ENCODE results near the gene SLC24A1. TPM values are rescaled to one million over a fixed set of nuclear protein-coding genes. Genes with fewer than 3 reads are reported as not detected.

SLC24A1 gene
- polyA plus RNA-seq, 1 donor = 12.1 TPM

GRCh38 chr15:65676123-65676522, 54.4 kb downstream of the SLC24A1 start:
- Histone ChIP-seq H3K4me3 (ENCODE audit: low read length) (no peak overlapping the region), H3K27me3 (ENCODE audit: control insufficient read depth, insufficient read depth, low read length) (no peaks in the 10 kb centered on the region), H3K4me1 (ENCODE audit: control insufficient read depth, insufficient read depth, low read length) (no peaks in the 10 kb centered on the region), H3K9me3 (ENCODE audit: control insufficient read depth, low read depth, low read length) (no peaks in the 10 kb centered on the region), H3K27ac (ENCODE audit: low read length) (no peak overlapping the region), H3K36me3 (ENCODE audit: control insufficient read depth, insufficient read depth, low read length) (peaks cover 12% of the 10 kb centered on the region)
- no peak for DNase-seq
- 100% methylated on average over 1 of the region's 2 CpGs for WGBS (ENCODE audit: insufficient coverage, low lambda C conversion rate)

GRCh38 chr15:65680544-65680943, 58.8 kb downstream of the SLC24A1 start:
- WGBS (ENCODE audit: insufficient coverage, low lambda C conversion rate) = no CpG with 5 or more reads among the region's 1 CpG
- Histone ChIP-seq H3K27me3 (ENCODE audit: control insufficient read depth, insufficient read depth, low read length) (no peaks in the 10 kb centered on the region), H3K27ac (ENCODE audit: low read length) (no peak overlapping the region), H3K9me3 (ENCODE audit: control insufficient read depth, low read depth, low read length) (peaks cover 5% of the 10 kb centered on the region), H3K4me3 (ENCODE audit: low read length) (no peak overlapping the region), H3K4me1 (ENCODE audit: control insufficient read depth, insufficient read depth, low read length) (no peaks in the 10 kb centered on the region), H3K36me3 (ENCODE audit: control insufficient read depth, insufficient read depth, low read length) (no peaks in the 10 kb centered on the region)
- no peak for DNase-seq

GRCh38 chr15:65682404-65682911, 60.7 kb downstream of the SLC24A1 start:
- H3K4me1 ChIP-seq (ENCODE audit: control insufficient read depth, insufficient read depth, low read length) = no peaks in the 10 kb centered on the region
- WGBS (ENCODE audit: insufficient coverage, low lambda C conversion rate) = 100% methylated on average over 2 of the region's 2 CpGs
- H3K36me3 ChIP-seq (ENCODE audit: control insufficient read depth, insufficient read depth, low read length) = no peaks in the 10 kb centered on the region
- H3K4me3 ChIP-seq (ENCODE audit: low read length) = no peak overlapping the region
- no peak overlapping the region for H3K27ac ChIP-seq (ENCODE audit: low read length)
- DNase-seq = no peak
- no peaks in the 10 kb centered on the region for H3K27me3 ChIP-seq (ENCODE audit: control insufficient read depth, insufficient read depth, low read length)
- peaks cover 5% of the 10 kb centered on the region for H3K9me3 ChIP-seq (ENCODE audit: control insufficient read depth, low read depth, low read length)

- WGBS (ENCODE audit: insufficient coverage, low lambda C conversion rate) = 100% methylated on average over 1 of the region's 1 CpG
Measured at GRCh38 chr15:65688462-65688861, 66.7 kb downstream of the SLC24A1 start.

GRCh38 chr15:65690173-65690572, 68.4 kb downstream of the SLC24A1 start:
- Histone ChIP-seq H3K9me3 (ENCODE audit: control insufficient read depth, low read depth, low read length) (no peaks in the 10 kb centered on the region), H3K27ac (ENCODE audit: low read length) (no peak overlapping the region), H3K4me3 (ENCODE audit: low read length) (no peak overlapping the region), H3K36me3 (ENCODE audit: control insufficient read depth, insufficient read depth, low read length) (peaks cover 28% of the 10 kb centered on the region), H3K4me1 (ENCODE audit: control insufficient read depth, insufficient read depth, low read length) (no peaks in the 10 kb centered on the region), H3K27me3 (ENCODE audit: control insufficient read depth, insufficient read depth, low read length) (no peaks in the 10 kb centered on the region)
- DNase-seq = no peak
- WGBS (ENCODE audit: insufficient coverage, low lambda C conversion rate) = no CpG with 5 or more reads among the region's 1 CpG

More at GRCh38 chr15:65688462-65688861, 66.7 kb downstream of the SLC24A1 start:
- Histone ChIP-seq H3K4me1 (ENCODE audit: control insufficient read depth, insufficient read depth, low read length) (no peaks in the 10 kb centered on the region), H3K4me3 (ENCODE audit: low read length) (no peak overlapping the region), H3K27ac (ENCODE audit: low read length) (no peak overlapping the region), H3K36me3 (ENCODE audit: control insufficient read depth, insufficient read depth, low read length) (peaks cover 26% of the 10 kb centered on the region), H3K9me3 (ENCODE audit: control insufficient read depth, low read depth, low read length) (peaks cover 5% of the 10 kb centered on the region), H3K27me3 (ENCODE audit: control insufficient read depth, insufficient read depth, low read length) (no peaks in the 10 kb centered on the region)
- DNase-seq = no peak

- Histone ChIP-seq H3K27ac (ENCODE audit: low read length) (no peak overlapping the region), H3K4me1 (ENCODE audit: control insufficient read depth, insufficient read depth, low read length) (no peaks in the 10 kb centered on the region), H3K36me3 (ENCODE audit: control insufficient read depth, insufficient read depth, low read length) (peaks cover 28% of the 10 kb centered on the region), H3K4me3 (ENCODE audit: low read length) (no peak overlapping the region), H3K27me3 (ENCODE audit: control insufficient read depth, insufficient read depth, low read length) (no peaks in the 10 kb centered on the region), H3K9me3 (ENCODE audit: control insufficient read depth, low read depth, low read length) (no peaks in the 10 kb centered on the region)
- DNase-seq = no peak
- WGBS (ENCODE audit: insufficient coverage, low lambda C conversion rate) = 100% methylated on average over 3 of the region's 4 CpGs
Measured at GRCh38 chr15:65690778-65691177, 69.0 kb downstream of the SLC24A1 start.

- Histone ChIP-seq H3K9me3 (ENCODE audit: control insufficient read depth, low read depth, low read length) (no peaks in the 10 kb centered on the region), H3K4me1 (ENCODE audit: control insufficient read depth, insufficient read depth, low read length) (no peaks in the 10 kb centered on the region), H3K4me3 (ENCODE audit: low read length) (no peak overlapping the region), H3K36me3 (ENCODE audit: control insufficient read depth, insufficient read depth, low read length) (peaks cover 19% of the 10 kb centered on the region), H3K27me3 (ENCODE audit: control insufficient read depth, insufficient read depth, low read length) (no peaks in the 10 kb centered on the region), H3K27ac (ENCODE audit: low read length) (no peak overlapping the region)
- 50% methylated on average over 1 of the region's 2 CpGs for WGBS (ENCODE audit: insufficient coverage, low lambda C conversion rate)
- DNase-seq = no peak
Measured at GRCh38 chr15:65695081-65695480, 73.3 kb downstream of the SLC24A1 start.

Other genes with a start within 250 kb of the SLC24A1 start
- 1.6 TPM for gene IGDCC3, start 243.9 kb upstream of the SLC24A1 start, polyA plus RNA-seq
- 8.8 TPM for gene IGDCC4, start 199.0 kb upstream of the SLC24A1 start, polyA plus RNA-seq
- gene DPP8, start 104.2 kb upstream of the SLC24A1 start, polyA plus RNA-seq = 35.0 TPM
- gene HACD3, start 91.5 kb upstream of the SLC24A1 start, polyA plus RNA-seq = 91.3 TPM
- 43.0 TPM for gene INTS14, start 10.8 kb upstream of the SLC24A1 start, polyA plus RNA-seq
- 27.7 TPM for gene DENND4A, start 170.4 kb downstream of the SLC24A1 start, polyA plus RNA-seq
- 256 TPM for gene RAB11A, start 247.6 kb downstream of the SLC24A1 start, polyA plus RNA-seq